HEK293 (cell line): Measurements from ENCODE around the gene SYNJ1.

Experiments
- CTCF ChIA-PET: fragments of 350-600 bp; formaldehyde crosslinking; extraction: SDS; loops from one replicate; lab custom pipeline; 2021; ENCODE audit warnings: antibody characterized with exemption; lab: Yijun Ruan, JAX
- POLR2A ChIA-PET: fragments of 300-600 bp; formaldehyde crosslinking; extraction: SDS; loops from one replicate; lab custom pipeline; 2020; ENCODE audit warnings: antibody characterized with exemption, inconsistent platforms; lab: Yijun Ruan, JAX
- H3K27ac ChIP-seq: fragments of 200-500 bp; sonication (Bioruptor generic); 2 replicates; pipeline ENCODE4 v1.5.1; 2014; ENCODE audit warnings: low read depth, low read length, control low read depth, inconsistent platforms; ENCODE audit errors: extremely low read depth
- H3K36me3 ChIP-seq, 2 experiments: fragments of 200-500 bp in 1 of 2; sonication (Bioruptor generic) in 1 of 2; 1 replicate in 1 of 2; 2 replicates in 1 of 2; pipeline ENCODE4 v1.5.1; 2014 to 2017; ENCODE audit warnings: inconsistent platforms in 2 of 2, low read length in 2 of 2; ENCODE audit not compliant: control insufficient read depth in 2 of 2, insufficient read depth in 1 of 2
- H3K4me1 ChIP-seq: fragments of 200-500 bp; sonication (Bioruptor generic); 2 replicates; pipeline ENCODE4 v1.5.1; 2014; ENCODE audit warnings: mild to moderate bottlenecking, low read length, inconsistent platforms; ENCODE audit not compliant: control insufficient read depth, insufficient read depth
- H3K4me3 ChIP-seq: 2 replicates; pipeline ENCODE4 v1.5.1; 2011; ENCODE audit warnings: low read depth, mild to moderate bottlenecking, control low read depth, low read length, moderate library complexity
- H3K9me3 ChIP-seq: fragments of 200-500 bp; sonication (Bioruptor generic); 2 replicates; pipeline ENCODE4 v1.5.1; 2014; ENCODE audit warnings: low read depth, low read length, inconsistent platforms; ENCODE audit not compliant: control insufficient read depth, insufficient read depth
- AEBP2 ChIP-seq: fragments of 450-650 bp; formaldehyde crosslinking; IDR thresholded peaks from 2 replicates; pipeline ENCODE4 v1.5.1; 2016; ENCODE audit warnings: missing biosample characterization, missing genetic modification characterization, borderline replicate concordance
- CTCF ChIP-seq: fragments of 450-650 bp; formaldehyde crosslinking; IDR thresholded peaks from 2 replicates; pipeline ENCODE4 v1.5.1; 2016; ENCODE audit warnings: missing biosample characterization, missing genetic modification characterization
- GLI4 ChIP-seq: fragments of 450-650 bp; formaldehyde crosslinking; IDR thresholded peaks from 2 replicates; pipeline ENCODE4 v1.5.1; 2016; ENCODE audit warnings: missing biosample characterization, missing genetic modification characterization
- REPIN1 ChIP-seq: fragments of 450-650 bp; formaldehyde crosslinking; IDR thresholded peaks from 2 replicates; pipeline ENCODE4 v1.5.1; 2017; ENCODE audit warnings: missing biosample characterization, missing genetic modification characterization, low read depth
- ZBTB1 ChIP-seq: fragments of 450-650 bp; formaldehyde crosslinking; IDR thresholded peaks from 2 replicates; pipeline ENCODE4 v1.5.1; 2016; ENCODE audit warnings: missing biosample characterization, missing genetic modification characterization
- ZBTB11 ChIP-seq: fragments of 450-650 bp; formaldehyde crosslinking; conservative IDR thresholded peaks from 2 replicates; pipeline ENCODE4 v1.5.1; 2016; ENCODE audit warnings: low read depth, missing biosample characterization, missing genetic modification characterization
- ZBTB21 ChIP-seq: fragments of 450-650 bp; formaldehyde crosslinking; IDR thresholded peaks from 2 replicates; pipeline ENCODE4 v1.5.1; 2017; ENCODE audit warnings: missing biosample characterization, missing genetic modification characterization
- ZBTB49 ChIP-seq: fragments of 450-650 bp; formaldehyde crosslinking; IDR thresholded peaks from 2 replicates; pipeline ENCODE4 v1.5.1; 2016; ENCODE audit warnings: missing biosample characterization, missing genetic modification characterization, low read depth
- ZIC2 ChIP-seq: fragments of 450-650 bp; formaldehyde crosslinking; IDR thresholded peaks from 2 replicates; pipeline ENCODE4 v1.5.1; 2016; ENCODE audit warnings: missing biosample characterization, missing genetic modification characterization
- ZNF133 ChIP-seq: fragments of 450-650 bp; formaldehyde crosslinking; IDR thresholded peaks from 2 replicates; pipeline ENCODE4 v1.5.1; 2016; ENCODE audit warnings: missing biosample characterization, missing genetic modification characterization
- ZNF140 ChIP-seq: fragments of 450-650 bp; formaldehyde crosslinking; IDR thresholded peaks from 2 replicates; pipeline ENCODE4 v1.5.1; 2016; ENCODE audit warnings: missing biosample characterization, missing genetic modification characterization
- ZNF16 ChIP-seq: fragments of 450-650 bp; formaldehyde crosslinking; IDR thresholded peaks from 2 replicates; pipeline ENCODE4 v1.5.1; 2016; ENCODE audit warnings: low read depth, missing biosample characterization, missing genetic modification characterization
- ZNF175 ChIP-seq: fragments of 450-650 bp; formaldehyde crosslinking; IDR thresholded peaks from 2 replicates; pipeline ENCODE4 v1.5.1; 2016; ENCODE audit warnings: missing biosample characterization, missing genetic modification characterization
- ZNF24 ChIP-seq: fragments of 450-650 bp; formaldehyde crosslinking; IDR thresholded peaks from 2 replicates; pipeline ENCODE4 v1.5.1; 2016; ENCODE audit warnings: missing biosample characterization, missing genetic modification characterization
- ZNF266 ChIP-seq: fragments of 450-650 bp; formaldehyde crosslinking; IDR thresholded peaks from 2 replicates; pipeline ENCODE4 v1.5.1; 2016; ENCODE audit warnings: missing biosample characterization, missing genetic modification characterization, low read depth
- ZNF362 ChIP-seq: fragments of 450-650 bp; formaldehyde crosslinking; IDR thresholded peaks from 2 replicates; pipeline ENCODE4 v1.5.1; 2016; ENCODE audit warnings: missing biosample characterization, missing genetic modification characterization
- ZNF37A ChIP-seq: fragments of 450-650 bp; IDR thresholded peaks from 2 replicates; pipeline ENCODE4 v1.5.1; 2018; ENCODE audit warnings: missing biosample characterization, missing genetic modification characterization
- ZNF521 ChIP-seq: fragments of 450-650 bp; formaldehyde crosslinking; IDR thresholded peaks from 2 replicates; pipeline ENCODE4 v1.5.1; 2017; ENCODE audit warnings: missing biosample characterization, mild to moderate bottlenecking, missing genetic modification characterization
- ZNF549 ChIP-seq: fragments of 450-650 bp; IDR thresholded peaks from 2 replicates; pipeline ENCODE4 v1.5.1; 2018; ENCODE audit warnings: missing biosample characterization, missing genetic modification characterization, mild to moderate bottlenecking, inconsistent platforms, moderate library complexity
- ZNF624 ChIP-seq: fragments of 450-650 bp; formaldehyde crosslinking; IDR thresholded peaks from 2 replicates; pipeline ENCODE4 v1.5.1; 2017; ENCODE audit warnings: missing biosample characterization, missing genetic modification characterization
- ZNF658 ChIP-seq: fragments of 450-650 bp; formaldehyde crosslinking; IDR thresholded peaks from 2 replicates; pipeline ENCODE4; 2016; ENCODE audit warnings: missing biosample characterization, missing genetic modification characterization
- ZNF664 ChIP-seq: fragments of 450-650 bp; formaldehyde crosslinking; IDR thresholded peaks from 2 replicates; pipeline ENCODE4 v1.5.1; 2016; ENCODE audit warnings: missing biosample characterization, missing genetic modification characterization
- ZNF792 ChIP-seq: fragments of 450-650 bp; formaldehyde crosslinking; IDR thresholded peaks from 2 replicates; pipeline ENCODE4 v1.5.1; 2016; ENCODE audit warnings: missing biosample characterization, missing genetic modification characterization
- ZNF843 ChIP-seq: fragments of 450-650 bp; formaldehyde crosslinking; IDR thresholded peaks from 2 replicates; pipeline ENCODE4 v1.5.1; 2016; ENCODE audit warnings: missing biosample characterization, missing genetic modification characterization
- ZSCAN30 ChIP-seq: fragments of 450-650 bp; IDR thresholded peaks from 2 replicates; pipeline ENCODE4 v1.5.1; 2018; ENCODE audit warnings: missing biosample characterization, mild to moderate bottlenecking, missing genetic modification characterization, moderate library complexity
- ZSCAN4 ChIP-seq: fragments of 450-650 bp; formaldehyde crosslinking; IDR thresholded peaks from 2 replicates; pipeline ENCODE4 v1.5.1; 2017; ENCODE audit warnings: missing biosample characterization, missing genetic modification characterization
- ZSCAN5A ChIP-seq: fragments of 450-650 bp; formaldehyde crosslinking; IDR thresholded peaks from 2 replicates; pipeline ENCODE4 v1.5.1; 2016; ENCODE audit warnings: missing biosample characterization, missing genetic modification characterization

The SYNJ1 gene

GRCh38 chr21:32777269-32777668 is 49.5 kb upstream of the SYNJ1 start:
- no peaks in the 10 kb centered on the region; a peak in 1 of 3 replicates for H3K36me3 ChIP-seq
- no peaks in the 10 kb centered on the region for H3K4me1 ChIP-seq
- POLR2A ChIA-PET, result interaction anchor here (1.0 kb wide), 1 partner anchor 23 kb away, joined by 3 read pairs; no protein-coding TSS in a partner anchor
- H3K27ac ChIP-seq, result no peak overlapping the region
- no peaks in the 10 kb centered on the region for H3K9me3 ChIP-seq
- no peak overlapping the region for H3K4me3 ChIP-seq
- CTCF ChIA-PET, result no interaction called here
- TF ChIP-seq ZBTB49 (tag by site-specific recombination) (no peak), ZNF843 (tag by site-specific recombination) (no peak), ZNF362 (peak; percentile 49; the same call in 1 of the 2 replicates), ZNF521 (tag by site-specific recombination) (no peak), CTCF (tag by site-specific recombination) (no peak), ZNF624 (tag by site-specific recombination) (no peak), ZNF16 (no peak), ZNF658 (tag by site-specific recombination) (no peak), ZNF175 (tag by site-specific recombination) (no peak), ZNF664 (no peak), ZNF549 (tag by site-specific recombination) (no peak), GLI4 (tag by site-specific recombination) (no peak), ZNF792 (tag by site-specific recombination) (no peak), ZSCAN30 (tag by site-specific recombination) (no peak), ZNF266 (tag by site-specific recombination) (no peak), ZNF37A (no peak), ZNF24 (tag by site-specific recombination) (no peak), ZNF133 (no peak), REPIN1 (tag by site-specific recombination) (no peak), ZBTB1 (no peak), ZBTB11 (no peak), ZBTB21 (tag by site-specific recombination) (peak; percentile 59; the same call in 1 of the 2 replicates), ZSCAN5A (no peak), ZSCAN4 (tag by site-specific recombination) (no peak), AEBP2 (tag by site-specific recombination) (no peak), ZNF140 (tag by site-specific recombination) (no peak), ZIC2 (tag by site-specific recombination) (no peak)
